WERI-Rb-1 (cell line): ENCODE results near the gene ZNF385D.

ENCODE experiments used
- DNase-seq: peaks from one replicate; pipeline ENCODE4 v3.0.0-alpha.2; 2020
- H3K27ac ChIP-seq: fragments of 250-450 bp; sonication (Bioruptor Pico); 2 replicates; pipeline ENCODE4 v1.5.1; 2020; ENCODE audit warnings: mild to moderate bottlenecking, moderate library complexity
- H3K27me3 ChIP-seq: fragments of 250-450 bp; sonication (Bioruptor Pico); 2 replicates; pipeline ENCODE4 v1.5.1; 2021; ENCODE audit warnings: mild to moderate bottlenecking, low read depth, moderate library complexity; ENCODE audit not compliant: insufficient read depth, severe bottlenecking
- H3K36me3 ChIP-seq: fragments of 250-450 bp; sonication (Bioruptor Pico); 2 replicates; pipeline ENCODE4 v1.5.1; 2020; ENCODE audit warnings: mild to moderate bottlenecking, moderate library complexity
- H3K4me3 ChIP-seq: 2 replicates; pipeline ENCODE4 v1.5.1; 2011; ENCODE audit warnings: low read depth, mild to moderate bottlenecking, control low read depth, low read length
- H3K9me3 ChIP-seq: fragments of 250-450 bp; sonication (Bioruptor Pico); 2 replicates; pipeline ENCODE4 v1.5.1; 2021; ENCODE audit warnings: mild to moderate bottlenecking, moderate library complexity; ENCODE audit not compliant: severe bottlenecking
- CTCF ChIP-seq: IDR thresholded peaks from 2 replicates; pipeline ENCODE4 v1.5.1; 2011; ENCODE audit warnings: low read depth, mild to moderate bottlenecking, control low read depth, inconsistent platforms, low read length

ZNF385D gene

GRCh38 chr3:21524133-21524532, 226.9 kb downstream of the ZNF385D start:
- no peaks in the 10 kb centered on the region for H3K36me3 ChIP-seq
- no peak overlapping the region for H3K4me3 ChIP-seq
- H3K27me3 ChIP-seq = no peaks in the 10 kb centered on the region
- H3K9me3 ChIP-seq = no peaks in the 10 kb centered on the region
- H3K27ac ChIP-seq = no peak overlapping the region
- DNase-seq = no peak
- TF ChIP-seq CTCF = no peak

GRCh38 chr3:21520106-21520963, 230.7 kb downstream of the ZNF385D start:
- no peaks in the 10 kb centered on the region for H3K27me3 ChIP-seq
- DNase-seq = no peak
- no peaks in the 10 kb centered on the region for H3K9me3 ChIP-seq
- no peak overlapping the region for H3K27ac ChIP-seq
- no peak overlapping the region for H3K4me3 ChIP-seq
- no peak for TF ChIP-seq CTCF
- no peaks in the 10 kb centered on the region for H3K36me3 ChIP-seq

GRCh38 chr3:21517184-21517583, 233.8 kb downstream of the ZNF385D start:
- no peak for TF ChIP-seq CTCF
- Histone ChIP-seq H3K27ac (no peak overlapping the region), H3K36me3 (no peaks in the 10 kb centered on the region), H3K27me3 (no peaks in the 10 kb centered on the region), H3K4me3 (no peak overlapping the region), H3K9me3 (no peaks in the 10 kb centered on the region)
- DNase-seq = no peak

GRCh38 chr3:21515417-21515816, 235.6 kb downstream of the ZNF385D start:
- DNase-seq = no peak
- no peaks in the 10 kb centered on the region for H3K36me3 ChIP-seq
- TF ChIP-seq CTCF = no peak
- H3K27ac ChIP-seq = no peak overlapping the region
- H3K4me3 ChIP-seq = no peak overlapping the region
- no peaks in the 10 kb centered on the region for H3K27me3 ChIP-seq
- no peaks in the 10 kb centered on the region for H3K9me3 ChIP-seq

- Histone ChIP-seq H3K9me3 (no peaks in the 10 kb centered on the region), H3K36me3 (no peaks in the 10 kb centered on the region), H3K4me3 (no peak overlapping the region), H3K27ac (no peak overlapping the region), H3K27me3 (no peaks in the 10 kb centered on the region)
- no peak for TF ChIP-seq CTCF
- no peak for DNase-seq
Measured at GRCh38 chr3:21509731-21510470, 241.1 kb downstream of the ZNF385D start.
